IMR-90 (cell line): ENCODE results near the gene KMT5C. TPM values are rescaled to one million over a fixed set of nuclear protein-coding genes. Genes with fewer than 3 reads are reported as not detected.
A peak's percentile ranks its signal among the peaks of the same experiment; 100 is the strongest.

Source experiments
- ATAC-seq: fragments of 200-7000 bp; cut with Tn5 transposase; 2 replicates; pipeline ENCODE4 v1.9.1; 2020; ENCODE audit warnings: low read depth, mild to moderate bottlenecking, moderate library complexity
- BruUV-seq: library from RNA; stranded (reverse); fragments of 400-500 nt; replicated peaks from 2 replicates; lab custom pipeline; 2021; lab: Mats Ljungman, UMichigan
- CTCF ChIA-PET: fragments of 300-600 bp; formaldehyde crosslinking; extraction: SDS; loops from one replicate; lab custom pipeline; 2021; ENCODE audit warnings: antibody characterized with exemption; lab: Yijun Ruan, JAX
- POLR2A ChIA-PET: fragments of 300-600 bp; sonication (Branson Sonifier 250); formaldehyde crosslinking; loops from one replicate; lab custom pipeline; 2022; ENCODE audit warnings: antibody characterized with exemption; ENCODE audit not compliant: unreplicated experiment; lab: Charles Lee
- DNase-seq: peaks from one replicate; pipeline ENCODE4 v3.0.0; 2013
- H2AFZ ChIP-seq: replicated peaks from 2 replicates; pipeline ENCODE3; 2013; ENCODE audit warnings: low read length, mild to moderate bottlenecking; ENCODE audit not compliant: poor library complexity
- H2AK5ac ChIP-seq: 2 replicates; pipeline ENCODE4 v1.6.1; 2013; ENCODE audit warnings: low read depth, low read length, inconsistent platforms
- H2AK9ac ChIP-seq: replicated peaks from 2 replicates; pipeline ENCODE3; 2013; ENCODE audit warnings: mild to moderate bottlenecking, low read depth, low read length, moderate library complexity; ENCODE audit not compliant: poor library complexity
- H2BK120ac ChIP-seq: 2 replicates; pipeline ENCODE4 v1.6.1; 2013; ENCODE audit warnings: low read depth, low read length, inconsistent platforms
- H2BK15ac ChIP-seq: 3 replicates; pipeline ENCODE4 v1.6.1; 2013; ENCODE audit warnings: low read depth, low read length, inconsistent platforms
- H2BK20ac ChIP-seq: 2 replicates; pipeline ENCODE4 v1.6.1; 2013; ENCODE audit warnings: low read depth, mild to moderate bottlenecking, inconsistent platforms, low read length, moderate library complexity
- H2BK5ac ChIP-seq: 2 replicates; pipeline ENCODE4 v1.6.1; 2013; ENCODE audit warnings: mild to moderate bottlenecking, low read depth, low read length, inconsistent platforms; ENCODE audit not compliant: poor library complexity, severe bottlenecking
- H3K14ac ChIP-seq: replicated peaks from 2 replicates; pipeline ENCODE4 v1.6.1; 2013; ENCODE audit warnings: low read depth, low read length, inconsistent platforms
- H3K18ac ChIP-seq: 2 replicates; pipeline ENCODE4 v1.6.1; 2013; ENCODE audit warnings: low read depth, low read length, control low read depth
- H3K23ac ChIP-seq: 2 replicates; pipeline ENCODE4 v1.6.1; 2013; ENCODE audit warnings: low read depth, low read length, inconsistent platforms
- H3K27ac ChIP-seq: 2 replicates; pipeline ENCODE4 v1.5.1; 2013; ENCODE audit warnings: mild to moderate bottlenecking, control low read depth, low read length; ENCODE audit not compliant: insufficient read depth
- H3K27me3 ChIP-seq: 2 replicates; pipeline ENCODE4 v1.6.1; 2013; ENCODE audit warnings: low read length; ENCODE audit not compliant: control insufficient read depth, insufficient read depth
- H3K36me3 ChIP-seq: 2 replicates; pipeline ENCODE4 v1.6.1; 2013; ENCODE audit warnings: low read length, mixed read lengths; ENCODE audit not compliant: control insufficient read depth, insufficient read depth
- H3K4ac ChIP-seq: 2 replicates; pipeline ENCODE4 v1.6.1; 2013; ENCODE audit warnings: low read depth, low read length, inconsistent platforms
- H3K4me1 ChIP-seq: 2 replicates; pipeline ENCODE4 v1.6.1; 2013; ENCODE audit warnings: low read length, mixed read lengths; ENCODE audit not compliant: control insufficient read depth, insufficient read depth
- H3K4me2 ChIP-seq: 2 replicates; pipeline ENCODE4 v1.6.1; 2013; ENCODE audit warnings: low read depth, mild to moderate bottlenecking, control low read depth, low read length, moderate library complexity
- H3K4me3 ChIP-seq: 2 replicates; pipeline ENCODE4 v1.5.1; 2013; ENCODE audit warnings: low read depth, mild to moderate bottlenecking, control low read depth, low read length, moderate library complexity; ENCODE audit not compliant: insufficient read depth
- H3K56ac ChIP-seq: 2 replicates; pipeline ENCODE4 v1.6.1; 2013; ENCODE audit warnings: low read length, inconsistent platforms; ENCODE audit not compliant: insufficient read depth; ENCODE audit errors: extremely low read depth
- H3K79me1 ChIP-seq, 2 experiments: 2 replicates each; pipeline ENCODE4 v1.6.1; 2013; ENCODE audit warnings: low read length in 2 of 2, inconsistent platforms in 1 of 2, low read depth in 1 of 2
- H3K9ac ChIP-seq: 2 replicates; pipeline ENCODE4 v1.6.1; 2013; ENCODE audit warnings: low read depth, low read length, control low read depth
- H3K9me1 ChIP-seq: 2 replicates; pipeline ENCODE4 v1.6.1; 2013; ENCODE audit warnings: low read length, inconsistent platforms; ENCODE audit not compliant: insufficient read depth
- H3K9me3 ChIP-seq: 2 replicates; pipeline ENCODE4 v1.6.1; 2013; ENCODE audit warnings: low read length; ENCODE audit not compliant: control insufficient read depth, insufficient read depth
- H4K20me1 ChIP-seq: 2 replicates; pipeline ENCODE4 v1.6.1; 2013; ENCODE audit warnings: low read length, inconsistent platforms; ENCODE audit not compliant: insufficient read depth
- H4K5ac ChIP-seq: 2 replicates; pipeline ENCODE4 v1.6.1; 2013; ENCODE audit warnings: mild to moderate bottlenecking, low read depth, low read length, control low read depth
- H4K8ac ChIP-seq, 2 experiments: 2 replicates each; pipeline ENCODE4 v1.6.1; 2013; ENCODE audit warnings: low read depth in 2 of 2, low read length in 2 of 2, control low read depth in 1 of 2, inconsistent platforms in 1 of 2
- H4K91ac ChIP-seq: 2 replicates; pipeline ENCODE4 v1.6.1; 2013; ENCODE audit warnings: low read depth, low read length, inconsistent platforms; ENCODE audit not compliant: insufficient read depth
- BHLHE40 ChIP-seq: fragments of 150-350 bp; IDR thresholded peaks from 2 replicates; pipeline ENCODE4 v1.6.1; 2016; ENCODE audit warnings: mild to moderate bottlenecking, low read depth, low read length
- CEBPB ChIP-seq: IDR thresholded peaks from 2 replicates; pipeline ENCODE4 v1.6.1; 2012; ENCODE audit warnings: low read depth, low read length, improper control_type of control experiment
- CHD1 ChIP-seq: IDR thresholded peaks from 2 replicates; pipeline ENCODE4 v1.6.1; 2012; ENCODE audit warnings: low read depth, low read length, improper control_type of control experiment
- CTCF ChIP-seq: conservative IDR thresholded peaks from 2 replicates; pipeline ENCODE4 v1.5.1; 2012; ENCODE audit warnings: mild to moderate bottlenecking, low read depth, low read length, improper control_type of control experiment
- ELK1 ChIP-seq: fragments of 150-350 bp; IDR thresholded peaks from 2 replicates; pipeline ENCODE4 v1.6.1; 2016; ENCODE audit warnings: low read depth, mild to moderate bottlenecking, low read length, moderate library complexity, borderline replicate concordance
- MAFK ChIP-seq: IDR thresholded peaks from 2 replicates; pipeline ENCODE4 v1.6.1; 2012; ENCODE audit warnings: low read depth, low read length, improper control_type of control experiment
- MAZ ChIP-seq: IDR thresholded peaks from 2 replicates; pipeline ENCODE4 v1.6.1; 2012; ENCODE audit warnings: low read depth, mild to moderate bottlenecking, low read length, improper control_type of control experiment, moderate library complexity, borderline replicate concordance
- MXI1 ChIP-seq: IDR thresholded peaks from 2 replicates; pipeline ENCODE4 v1.6.1; 2012; ENCODE audit warnings: low read depth, mild to moderate bottlenecking, low read length, moderate library complexity, borderline replicate concordance
- NFE2L2 ChIP-seq: fragments of 150-350 bp; IDR thresholded peaks from 2 replicates; pipeline ENCODE4 v1.6.1; 2016; ENCODE audit warnings: low read depth, mild to moderate bottlenecking, low read length
- RCOR1 ChIP-seq: IDR thresholded peaks from 2 replicates; pipeline ENCODE4 v1.6.1; 2012; ENCODE audit warnings: mild to moderate bottlenecking, low read length, improper control_type of control experiment; ENCODE audit not compliant: insufficient replicate concordance
- RFX5 ChIP-seq: IDR thresholded peaks from 2 replicates; pipeline ENCODE4 v1.8.0; 2012; ENCODE audit warnings: low read depth, mild to moderate bottlenecking, low read length, moderate library complexity
- SMC3 ChIP-seq: fragments of 150-350 bp; IDR thresholded peaks from 2 replicates; pipeline ENCODE4 v1.6.1; 2016; ENCODE audit warnings: low read depth, mild to moderate bottlenecking, antibody characterized with exemption, low read length, moderate library complexity
- WGBS, 2 experiments: methylation state at CpG; one replicate each; pipeline versions ENCODE4 v1.1.5 to v1.1.7; 2013; ENCODE audit warnings: missing lambda C conversion rate in 2 of 2; ENCODE audit not compliant: insufficient read length in 1 of 2; ENCODE audit errors: extremely low coverage in 2 of 2; 5-methylcytosine and 5-hydroxymethylcytosine counted together
- dilution Hi-C: fragments of 300-500 bp; cut with HindIII; formaldehyde crosslinking; loops from one replicate; pipeline ENCODE4 v1.14.3; 2018; ENCODE audit warnings: low sequenced_read_pairs; ENCODE audit not compliant: unreplicated experiment
- in situ Hi-C: fragments of 300-500 bp; cut with MboI; formaldehyde crosslinking; loops from 3 replicates; pipeline ENCODE4 v1.14.3; 2019; ENCODE audit warnings: low sequenced_read_pairs, inconsistent platforms, mixed read lengths
- intact Hi-C: fragments of 100-400 bp; cut with micrococcal nuclease; formaldehyde crosslinking; loops from 2 replicates; pipeline ENCODE4 v1.10.0; 2022
- polyA plus RNA-seq, 3 experiments: library from polyadenylated mRNA; depleted of rRNA; stranded (reverse); fragments of >200 nt; gene quantifications; 2 replicates each; pipeline ENCODE4 v1.2.3, GENCODE V29; 2012; ENCODE audit warnings: low replicate concordance in 1 of 3
- total RNA-seq: library from RNA; depleted of rRNA; stranded (reverse); fragments of >200 nt; gene quantifications from 2 replicates; pipeline ENCODE4 v1.2.3, GENCODE V29; 2012

KMT5C gene
- total and polyA plus RNA-seq, 2 of the 4 experiments (the other 2 are of a cell fraction): 1.8 to 5.9 TPM

- no peak overlapping the region for H2AFZ ChIP-seq
- peaks cover 14% of the 10 kb centered on the region; the same call in 1 of the 2 replicates for H3K36me3 ChIP-seq
- peak overlapping the region; percentile 33 for H2AK9ac ChIP-seq
- H3K14ac ChIP-seq: no peak overlapping the region
- H3K4me1 ChIP-seq: peaks cover 6% of the 10 kb centered on the region; the same call in 1 of the 2 replicates
- H3K56ac ChIP-seq: no peak overlapping the region
- BruUV-seq: no TSS peak
- ChIA-PET POLR2A (no interaction called here), CTCF (interaction anchor here (0.5 kb wide), 1 partner anchor 162 kb away, joined by 7 read pairs; no protein-coding TSS in a partner anchor)
- ATAC-seq (no peak), DNase-seq (no peak)
- no peaks in the 10 kb centered on the region for H3K79me1 ChIP-seq
- in situ Hi-C loops (no loop called here), dilution Hi-C loops (no loop called here), intact Hi-C loops (no loop called here)
- H3K9me1 ChIP-seq: no peaks in the 10 kb centered on the region
- no peak overlapping the region for H4K8ac ChIP-seq
- no peak overlapping the region for H2BK120ac ChIP-seq
- no peak overlapping the region for H3K4ac ChIP-seq
- no peak overlapping the region for H3K23ac ChIP-seq
- H2BK5ac ChIP-seq: no peak overlapping the region
- no peak overlapping the region for H2AK5ac ChIP-seq
- no peak overlapping the region for H3K4me2 ChIP-seq
- no peak overlapping the region for H4K5ac ChIP-seq
- no peak overlapping the region for H3K27ac ChIP-seq
- TF ChIP-seq CTCF (no peak), MAFK (no peak), MXI1 (no peak), SMC3 (no peak), RCOR1 (no peak), ELK1 (no peak), CHD1 (no peak), MAZ (no peak), BHLHE40 (no peak), RFX5 (no peak), CEBPB (no peak), NFE2L2 (no peak)
- H3K9me3 ChIP-seq: no peaks in the 10 kb centered on the region
- WGBS, 2 experiments: 50% methylated on average over 3 of the region's 22 CpGs; no CpG with 5 or more reads in 1 of the 2 experiments
- H4K91ac ChIP-seq: no peak overlapping the region
- no peak overlapping the region for H2BK15ac ChIP-seq
- no peak overlapping the region for H3K18ac ChIP-seq
- no peak overlapping the region for H2BK20ac ChIP-seq
- H4K20me1 ChIP-seq: peaks cover 3% of the 10 kb centered on the region; the same call in 1 of the 2 replicates
- H3K4me3 ChIP-seq: no peak overlapping the region
- no peak overlapping the region for H3K9ac ChIP-seq
- H3K27me3 ChIP-seq: peaks cover 20% of the 10 kb centered on the region
Measured at GRCh38 chr19:55348317-55349034, 8.8 kb downstream of the KMT5C start.
